GM12873 (cell line): ENCODE results near the gene C3.

Experiments used
- TF ChIP-seq, protein P1 (sequence below): IDR thresholded peaks from 2 replicates; pipeline ENCODE4 v1.5.1; 2012; ENCODE audit warnings: low read depth, mild to moderate bottlenecking, moderate library complexity, low read length, control low read depth; ENCODE audit not compliant: insufficient read depth; ENCODE audit errors: missing control alignments

The C3 gene

DNA sequence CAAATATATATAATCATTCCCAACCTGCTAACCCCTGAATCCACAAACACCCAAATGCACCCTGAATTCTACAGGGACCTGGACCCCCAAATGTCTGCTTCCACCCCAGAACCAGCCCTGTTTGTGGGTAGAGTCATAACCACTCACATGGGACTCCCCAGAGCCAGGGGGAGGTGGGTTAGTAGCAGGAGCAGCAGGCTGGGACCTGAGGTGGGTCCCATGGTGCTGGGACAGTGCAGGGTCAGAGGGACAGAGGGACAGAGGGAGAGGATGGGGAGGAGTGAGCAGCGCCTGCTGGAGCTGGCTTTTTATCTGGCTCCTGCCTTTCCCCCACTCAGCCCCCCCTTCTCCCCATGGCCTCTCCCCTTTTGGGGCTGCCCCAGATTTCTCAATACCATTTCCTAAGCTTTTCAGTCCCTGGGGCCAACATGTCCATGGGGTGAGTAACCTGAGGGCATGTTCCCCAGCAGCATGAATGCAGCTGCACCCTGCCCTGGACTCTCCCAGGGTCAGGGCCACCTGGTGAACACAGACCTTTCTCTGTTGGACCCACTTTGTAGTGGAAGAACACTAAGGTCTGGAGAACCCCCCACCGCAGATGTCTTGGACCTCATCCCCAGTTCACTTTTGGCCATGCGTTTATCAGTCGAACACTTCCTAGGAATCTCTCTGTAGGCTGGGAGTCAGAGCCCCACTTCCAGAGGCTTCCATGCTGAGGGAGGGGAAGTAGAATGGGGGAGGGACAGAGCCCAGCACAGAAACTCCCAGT, at the start of gene C3:
C3 (minus strand) TSS at position 282 of the 769 bp plus-strand sequence; CDS start at position 221, 61 bp downstream.
- TF ChIP-seq, protein P1, sequence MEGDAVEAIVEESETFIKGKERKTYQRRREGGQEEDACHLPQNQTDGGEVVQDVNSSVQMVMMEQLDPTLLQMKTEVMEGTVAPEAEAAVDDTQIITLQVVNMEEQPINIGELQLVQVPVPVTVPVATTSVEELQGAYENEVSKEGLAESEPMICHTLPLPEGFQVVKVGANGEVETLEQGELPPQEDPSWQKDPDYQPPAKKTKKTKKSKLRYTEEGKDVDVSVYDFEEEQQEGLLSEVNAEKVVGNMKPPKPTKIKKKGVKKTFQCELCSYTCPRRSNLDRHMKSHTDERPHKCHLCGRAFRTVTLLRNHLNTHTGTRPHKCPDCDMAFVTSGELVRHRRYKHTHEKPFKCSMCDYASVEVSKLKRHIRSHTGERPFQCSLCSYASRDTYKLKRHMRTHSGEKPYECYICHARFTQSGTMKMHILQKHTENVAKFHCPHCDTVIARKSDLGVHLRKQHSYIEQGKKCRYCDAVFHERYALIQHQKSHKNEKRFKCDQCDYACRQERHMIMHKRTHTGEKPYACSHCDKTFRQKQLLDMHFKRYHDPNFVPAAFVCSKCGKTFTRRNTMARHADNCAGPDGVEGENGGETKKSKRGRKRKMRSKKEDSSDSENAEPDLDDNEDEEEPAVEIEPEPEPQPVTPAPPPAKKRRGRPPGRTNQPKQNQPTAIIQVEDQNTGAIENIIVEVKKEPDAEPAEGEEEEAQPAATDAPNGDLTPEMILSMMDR, result no peak

DNA sequence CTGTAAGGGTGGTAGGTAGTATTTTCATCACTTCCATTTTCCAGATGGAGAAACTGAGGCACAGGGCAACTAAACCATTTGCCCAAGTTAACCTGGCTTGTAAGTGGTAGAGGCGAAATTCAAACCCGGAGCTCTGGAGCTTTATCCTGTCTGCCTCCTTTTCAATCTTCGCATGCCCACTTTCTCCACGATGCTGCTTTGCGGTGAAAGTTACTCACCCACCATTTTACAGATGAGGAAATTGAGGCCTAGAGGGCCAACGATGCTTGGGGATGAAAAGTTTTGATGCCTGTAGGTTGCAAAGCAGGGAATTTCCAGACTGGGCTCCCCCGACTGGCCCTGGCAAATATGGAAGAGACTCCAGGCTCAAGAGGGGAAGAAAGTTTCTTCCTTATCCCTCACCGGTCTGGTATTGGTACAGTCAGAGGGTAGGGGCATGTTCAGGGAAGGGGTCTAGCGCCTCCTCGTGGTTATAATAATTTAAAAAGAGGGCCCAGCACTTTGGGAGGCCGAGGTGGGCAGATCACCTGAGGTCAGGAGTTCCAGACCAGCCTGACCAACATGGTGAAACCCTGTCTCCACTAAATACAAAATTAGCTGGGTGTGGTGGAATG, 48.7 kb upstream of the C3 start:
- TF ChIP-seq, protein P1, result peak; percentile 19

DNA sequence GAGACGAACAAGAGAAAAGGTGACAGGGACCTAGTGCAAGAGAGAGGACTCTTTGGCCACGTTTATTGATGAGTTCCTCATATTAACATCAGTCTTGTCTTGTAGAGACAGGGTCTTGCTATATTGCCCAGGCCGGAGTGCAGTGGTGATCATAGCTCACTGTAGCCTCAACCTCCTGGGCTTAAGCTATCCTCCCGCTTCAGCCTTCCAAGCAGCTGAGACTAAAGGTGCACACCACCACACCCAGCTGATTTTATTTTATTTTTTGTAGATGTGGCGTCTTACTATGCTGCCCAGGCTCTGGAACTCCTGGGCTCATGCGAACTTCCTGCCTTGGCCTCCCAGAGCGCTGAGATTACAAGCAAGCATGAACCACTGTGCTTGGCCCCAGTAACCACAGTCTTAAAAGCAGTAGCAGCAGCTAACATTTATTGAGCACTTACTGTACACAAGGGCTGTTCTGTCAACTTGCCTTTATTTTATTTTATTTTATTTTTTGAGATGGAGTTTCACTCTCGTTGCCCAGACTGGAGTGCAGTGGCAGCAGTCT, 47.9 kb upstream of the C3 start:
- TF ChIP-seq, protein P1, result no peak

DNA sequence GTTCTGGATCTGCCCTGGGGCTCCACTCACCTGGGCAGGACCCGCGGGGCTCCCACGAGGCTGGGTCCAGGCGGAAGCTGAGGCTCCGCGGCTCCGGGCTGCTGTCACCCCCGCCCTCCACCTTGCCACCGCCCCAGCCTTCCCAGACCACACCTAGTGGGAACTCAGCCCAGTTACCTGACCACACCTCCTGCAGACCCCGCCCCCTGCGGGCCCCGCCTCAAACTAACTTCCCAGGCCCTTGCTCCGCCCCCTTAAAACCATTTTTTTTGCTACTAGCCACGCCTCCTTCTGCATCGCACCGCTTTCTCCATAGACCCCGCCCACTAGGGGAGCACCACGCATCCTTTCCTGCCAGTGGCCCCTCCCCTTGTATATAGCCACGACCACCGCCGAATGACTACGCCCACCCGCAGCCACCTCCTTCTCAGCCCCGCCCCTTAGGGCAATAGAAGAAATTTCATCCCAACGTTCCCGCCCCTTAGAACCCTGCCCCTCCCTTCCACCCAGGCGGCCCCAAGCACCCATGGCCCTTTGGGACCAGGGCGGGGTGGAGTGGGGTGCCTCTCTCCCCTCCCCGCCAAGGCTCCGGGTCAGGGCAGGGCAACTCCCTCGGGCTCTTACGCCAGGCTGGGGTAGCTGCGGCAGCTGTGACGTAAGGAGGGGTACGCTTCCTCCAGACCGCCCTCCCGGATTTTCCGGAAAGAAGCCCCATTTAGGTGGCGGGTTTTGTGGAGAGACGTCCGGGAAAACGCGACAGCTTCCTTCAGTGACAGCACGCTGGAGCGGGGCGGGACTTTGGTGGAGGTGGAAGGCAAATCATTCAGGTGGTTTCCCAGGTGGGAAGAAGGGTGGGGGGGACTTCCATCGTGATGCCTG, 47.1 kb upstream of the C3 start, which contains the start of gene SH2D3A:
SH2D3A (minus strand) TSS at position 79 of the 879 bp plus-strand sequence. CDS start 3,687 bp downstream, outside the sequence.
- TF ChIP-seq, protein P1, result no peak

DNA sequence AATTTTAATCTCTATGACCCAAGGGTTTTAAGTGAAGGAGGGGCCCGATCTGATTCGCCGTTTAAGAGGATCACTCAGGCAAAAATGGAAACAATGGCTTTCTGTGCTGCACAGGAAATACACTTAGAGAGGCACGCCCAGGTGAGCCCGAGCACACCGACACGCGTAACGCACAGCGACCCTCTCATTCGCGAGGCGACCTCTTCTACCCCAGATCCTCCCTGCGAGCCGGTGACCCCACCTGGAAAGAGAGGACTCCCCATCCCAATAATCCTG, 46.6 kb upstream of the C3 start:
- TF ChIP-seq, protein P1, result no peak

DNA sequence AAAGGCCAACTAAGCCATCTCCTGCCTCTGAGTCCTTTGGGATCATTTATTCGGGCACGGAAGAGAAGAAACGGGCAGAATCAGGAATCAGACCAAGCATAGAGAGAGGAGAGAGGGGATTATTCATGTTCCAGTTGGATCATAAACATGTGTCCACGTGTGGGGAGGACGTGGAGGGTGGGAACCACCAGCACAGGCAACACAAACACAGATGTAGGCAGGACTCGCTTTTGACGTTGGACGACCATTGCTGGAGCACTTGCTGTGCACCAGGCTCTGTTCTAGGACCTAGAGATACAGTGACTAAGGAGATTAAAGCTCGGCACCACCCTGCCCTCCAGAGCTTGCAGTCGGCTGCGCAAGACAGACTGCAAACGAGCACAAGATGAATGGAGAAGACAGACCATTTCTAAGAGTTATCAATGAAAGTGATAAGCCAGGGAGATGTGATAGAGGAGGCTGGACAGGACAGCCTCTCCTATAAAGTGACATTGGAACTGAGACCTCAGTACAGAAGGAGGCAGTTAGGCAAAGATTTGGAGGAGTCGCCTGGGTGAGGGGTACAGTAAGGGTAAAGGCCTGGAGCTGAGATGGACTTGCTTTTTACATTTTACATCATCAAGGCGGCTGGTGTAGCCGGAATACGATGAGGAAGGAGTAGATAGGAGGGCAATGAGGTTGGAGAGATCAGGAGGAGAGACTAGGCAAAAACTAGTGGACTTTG, 46.1 kb upstream of the C3 start:
- TF ChIP-seq, protein P1, result no peak
